Kidney (tissue), 14 donors: ENCODE results near the gene AUTS2. TPM values are rescaled to one million over a fixed set of nuclear protein-coding genes. Genes with fewer than 3 reads are reported as not detected.

Experiments
- DNase-seq, 5 donors: peaks; one replicate each; pipeline ENCODE4 v3.0.0-alpha.2; 2013 to 2020
- FAIRE-seq: peaks from 2 replicates; lab custom pipeline; 2012; peaks lifted over from hg19 to GRCh38; lab: Jason Lieb, UNC
- H3K27ac ChIP-seq, 2 donors: one replicate each; pipeline ENCODE4 v1.7.0; 2013; ENCODE audit warnings: low read depth in 2 of 2, low read length in 2 of 2, inconsistent platforms in 1 of 2
- H3K27me3 ChIP-seq: one replicate; pipeline ENCODE4 v1.7.1; 2013; ENCODE audit warnings: low read length, inconsistent platforms; ENCODE audit not compliant: control insufficient read depth, insufficient read depth
- H3K36me3 ChIP-seq, 3 donors: one replicate each; pipeline versions ENCODE4 v1.7.0 to v1.7.1; 2013; ENCODE audit warnings: low read length in 3 of 3, control low read depth in 1 of 3, inconsistent platforms in 1 of 3; ENCODE audit not compliant: insufficient read depth in 3 of 3, control insufficient read depth in 2 of 3
- H3K4me1 ChIP-seq, 3 donors: one replicate each; pipeline versions ENCODE4 v1.7.0 to v1.7.1; 2013; ENCODE audit warnings: low read length in 3 of 3, inconsistent platforms in 1 of 3, low read depth in 1 of 3; ENCODE audit not compliant: control insufficient read depth in 2 of 3, insufficient read depth in 2 of 3
- H3K4me3 ChIP-seq, 3 donors: one replicate each; pipeline versions ENCODE4 v1.7.0 to v1.8.1; 2013; ENCODE audit warnings: low read length in 3 of 3, control low read depth in 1 of 3, inconsistent platforms in 1 of 3
- H3K9ac ChIP-seq, 3 donors: one replicate each; pipeline versions ENCODE4 v1.7.0 to v1.7.1; 2013; ENCODE audit warnings: low read length in 3 of 3, control low read depth in 1 of 3, inconsistent platforms in 1 of 3
- H3K9me3 ChIP-seq, 3 donors: one replicate each; pipeline versions ENCODE4 v1.7.0 to v1.7.1; 2013; ENCODE audit warnings: low read length in 3 of 3, control low read depth in 1 of 3, inconsistent platforms in 1 of 3; ENCODE audit not compliant: control insufficient read depth in 2 of 3, insufficient read depth in 1 of 3
- intact Hi-C: fragments of 100-400 bp; cut with DNase I; formaldehyde crosslinking; loops from one replicate; pipeline ENCODE4 v1.11.1; 2022
- polyA plus RNA-seq: library from polyadenylated mRNA; stranded (reverse); fragments of 350-450 nt; fragmentation: Illumina TruSeq; extraction: RNeasy Lipid Tissue Mini Kit (QIAGEN cat#74804); gene quantifications from one replicate; pipeline ENCODE4 v1.2.3, GENCODE V29; 2014; ENCODE audit warnings: low read depth, low replicate concordance; ENCODE audit not compliant: insufficient read depth
- total RNA-seq: library from RNA; stranded (reverse); fragmentation: NEBNext Ultra II Directional; extraction: Animal tissue kit (Norgen Biotek cat#: 25700); gene quantifications from one replicate; pipeline ENCODE4 v1.2.1, GENCODE V29; 2021
- TF ChIP-seq, protein P1 (sequence below): IDR thresholded peaks from 3 replicates; pipeline ENCODE4 v1.5.1; 2012; ENCODE audit warnings: mild to moderate bottlenecking, moderate library complexity, borderline replicate concordance; ENCODE audit not compliant: insufficient read depth; ENCODE audit errors: extremely low read depth
- donor health status: control.
- donor health status: control.
- donor health status: control.
- donor health status: control.
- donor health status: control.
- donor health status: DM: yes; HTN: yes; CAD: no.
- donor health status: Normal renal cell carcinoma (clear cell type).

Gene AUTS2
- total and polyA plus RNA-seq, 2 donors from 2014 or later: 5.2 to 33.8 TPM

GRCh38 chr7:70355198-70356020 lies 757.1 kb downstream of the AUTS2 start:
- Histone ChIP-seq H3K36me3 (no peaks in the 10 kb centered on the region), H3K9me3 (no peaks in the 10 kb centered on the region), H3K4me3 (no peak overlapping the region), H3K27ac (no peak overlapping the region), H3K27me3 (no peaks in the 10 kb centered on the region), H3K4me1 (peaks cover 0 to 3% (median 2%) of the 10 kb centered on the region in 3 donors), H3K9ac (no peak overlapping the region)
- DNase-seq (peak in 3 of 5 donors; percentile 37 to 64 (median 48)), FAIRE-seq (no peak)
- TF ChIP-seq, protein P1, sequence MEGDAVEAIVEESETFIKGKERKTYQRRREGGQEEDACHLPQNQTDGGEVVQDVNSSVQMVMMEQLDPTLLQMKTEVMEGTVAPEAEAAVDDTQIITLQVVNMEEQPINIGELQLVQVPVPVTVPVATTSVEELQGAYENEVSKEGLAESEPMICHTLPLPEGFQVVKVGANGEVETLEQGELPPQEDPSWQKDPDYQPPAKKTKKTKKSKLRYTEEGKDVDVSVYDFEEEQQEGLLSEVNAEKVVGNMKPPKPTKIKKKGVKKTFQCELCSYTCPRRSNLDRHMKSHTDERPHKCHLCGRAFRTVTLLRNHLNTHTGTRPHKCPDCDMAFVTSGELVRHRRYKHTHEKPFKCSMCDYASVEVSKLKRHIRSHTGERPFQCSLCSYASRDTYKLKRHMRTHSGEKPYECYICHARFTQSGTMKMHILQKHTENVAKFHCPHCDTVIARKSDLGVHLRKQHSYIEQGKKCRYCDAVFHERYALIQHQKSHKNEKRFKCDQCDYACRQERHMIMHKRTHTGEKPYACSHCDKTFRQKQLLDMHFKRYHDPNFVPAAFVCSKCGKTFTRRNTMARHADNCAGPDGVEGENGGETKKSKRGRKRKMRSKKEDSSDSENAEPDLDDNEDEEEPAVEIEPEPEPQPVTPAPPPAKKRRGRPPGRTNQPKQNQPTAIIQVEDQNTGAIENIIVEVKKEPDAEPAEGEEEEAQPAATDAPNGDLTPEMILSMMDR: no peak
- intact Hi-C loops: no loop called here

GRCh38 chr7:70356085-70356786 lies 758.0 kb downstream of the AUTS2 start:
- FAIRE-seq (no peak), DNase-seq (peak in 2 of 5 donors; percentile 66 to 79)
- intact Hi-C loops: no loop called here
- TF ChIP-seq, protein P1: no peak
- Histone ChIP-seq H3K4me3 (no peak overlapping the region), H3K9ac (no peak overlapping the region), H3K27me3 (no peaks in the 10 kb centered on the region), H3K27ac (no peak overlapping the region), H3K4me1 (peaks cover 0 to 3% (median 2%) of the 10 kb centered on the region in 3 donors), H3K36me3 (no peaks in the 10 kb centered on the region), H3K9me3 (no peaks in the 10 kb centered on the region)

- H3K27ac ChIP-seq: no peak overlapping the region
- DNase-seq: no peak
- no peaks in the 10 kb centered on the region for H3K9me3 ChIP-seq
Observed at GRCh38 chr7:70356787-70357328, 758.6 kb downstream of the AUTS2 start.

More at GRCh38 chr7:70356787-70357328, 758.6 kb downstream of the AUTS2 start:
- H3K4me3 ChIP-seq: no peak overlapping the region
- FAIRE-seq: no peak
- peaks cover 0 to 3% (median 2%) of the 10 kb centered on the region in 3 donors for H3K4me1 ChIP-seq
- no peaks in the 10 kb centered on the region for H3K27me3 ChIP-seq
- no peaks in the 10 kb centered on the region for H3K36me3 ChIP-seq
- TF ChIP-seq, protein P1: no peak
- no peak overlapping the region for H3K9ac ChIP-seq
- intact Hi-C loops: no loop called here
